Hematopoietic multipotent progenitor cell treated with erythropoietin and hydrocortisone succinate and interleukin-3 and kit ligand, for 8 days (in vitro differentiated cells): ENCODE data around the gene ZNF568.
A peak's percentile ranks its signal among the peaks of the same experiment; 100 is the strongest.

ENCODE experiments used
- DNase-seq: peaks from one replicate; pipeline ENCODE4 v3.0.0-alpha.2; 2015

The ZNF568 gene

DNA sequence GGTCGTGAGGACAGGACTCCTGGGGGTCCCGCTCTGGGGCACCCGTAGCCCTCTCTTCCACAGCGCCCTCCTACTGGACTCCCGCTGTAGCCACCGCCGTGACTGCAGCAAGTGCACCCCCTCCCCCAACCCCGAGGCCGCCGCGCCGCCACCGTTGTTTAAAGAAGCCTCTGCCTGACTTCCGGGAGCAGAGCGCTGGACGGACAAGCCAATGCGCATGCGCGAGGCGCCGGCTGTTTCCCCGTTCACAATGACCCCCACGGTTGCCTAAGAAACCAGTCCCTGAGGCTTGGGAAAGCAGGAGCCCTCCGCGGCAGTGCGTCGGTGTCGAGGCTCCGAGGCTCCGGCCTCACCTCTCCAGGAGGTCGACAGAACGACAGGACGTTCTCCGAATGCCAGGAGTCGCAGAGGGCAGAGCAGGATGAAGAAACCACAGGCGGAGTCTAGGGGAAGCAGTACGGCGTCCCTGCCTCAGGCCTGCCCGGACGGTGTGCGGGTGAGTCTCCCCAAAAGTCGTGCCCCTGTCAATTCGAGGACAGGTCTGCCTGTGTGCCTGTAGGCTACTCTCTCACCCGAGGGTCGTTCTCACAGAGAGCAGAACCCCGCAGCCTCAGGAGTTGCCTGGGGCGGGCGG, 91.6 kb downstream of the ZNF568 start:
- peak; percentile 35 for DNase-seq

DNA sequence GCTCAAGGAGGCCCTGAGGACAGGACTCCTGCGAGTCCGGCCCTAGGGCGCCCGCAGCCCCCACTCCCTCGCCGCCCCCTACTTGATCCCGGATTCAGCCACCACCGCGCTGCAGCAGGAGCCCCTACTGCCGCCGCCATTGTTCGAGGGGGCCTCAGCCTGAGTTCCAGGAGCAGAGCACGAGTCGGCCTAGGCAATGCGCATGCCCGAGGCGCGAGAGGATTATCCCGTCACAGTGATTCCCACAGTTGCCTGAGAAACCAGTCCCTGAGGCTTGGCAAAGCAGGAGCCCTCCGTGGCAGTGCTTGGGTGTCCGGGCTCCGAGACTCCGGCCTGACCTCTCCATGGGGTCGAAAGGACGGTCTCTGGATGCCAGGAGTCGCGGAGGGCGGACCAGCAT, 93.7 kb downstream of the ZNF568 start:
- no peak for DNase-seq

DNA sequence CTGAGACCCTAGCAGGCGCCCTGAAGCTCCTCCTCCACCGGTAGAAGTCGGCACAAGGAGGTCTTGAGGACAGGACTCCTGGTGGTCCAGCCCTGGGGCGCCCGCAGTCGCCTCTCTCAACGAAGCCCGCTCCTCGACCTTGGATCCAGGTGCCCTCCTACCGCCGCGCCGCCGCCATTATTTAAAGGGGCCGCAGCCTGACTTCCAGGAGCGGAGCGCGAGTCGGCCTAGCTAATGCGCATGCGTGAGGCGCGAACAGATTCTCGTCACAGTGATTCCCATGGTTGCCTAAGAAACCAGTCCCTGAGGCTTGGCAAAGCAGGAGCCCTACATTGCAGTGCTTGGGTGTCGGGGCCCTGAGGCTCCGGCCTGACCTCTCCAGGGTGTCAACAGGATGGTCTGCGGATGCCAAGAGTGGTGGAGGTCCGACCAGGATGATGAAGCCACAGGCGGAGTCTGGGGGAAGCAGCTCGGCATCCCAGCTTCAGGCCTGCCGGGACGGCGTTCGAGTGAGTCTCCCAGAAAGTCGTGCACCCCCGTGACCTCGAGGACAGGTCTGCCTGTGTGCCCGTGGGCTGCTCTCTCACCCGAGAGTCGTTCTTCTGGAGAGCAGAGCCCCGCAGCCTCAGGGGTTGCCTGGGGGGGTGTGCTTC, 96.1 kb downstream of the ZNF568 start:
- no peak for DNase-seq

DNA sequence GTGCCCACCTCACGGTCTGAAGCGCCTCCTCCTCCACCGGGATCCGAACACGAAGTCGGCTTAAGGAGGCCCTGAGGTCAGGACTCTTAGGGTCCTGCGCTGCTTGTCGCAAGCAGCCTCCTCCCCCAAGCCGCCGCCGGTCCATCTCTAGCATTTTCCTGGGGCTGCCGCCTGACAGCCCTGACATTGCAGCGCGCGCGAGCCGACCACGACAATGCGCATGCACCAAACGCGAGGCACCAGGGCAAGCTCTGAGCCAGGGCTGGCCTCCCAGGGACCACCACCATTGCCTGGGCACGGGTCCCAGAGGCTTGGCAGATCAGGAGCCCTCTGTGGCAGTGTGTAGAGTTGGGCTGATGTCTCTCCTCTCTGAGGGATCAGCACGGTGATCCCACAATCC, 98.3 kb downstream of the ZNF568 start:
- no peak for DNase-seq

DNA sequence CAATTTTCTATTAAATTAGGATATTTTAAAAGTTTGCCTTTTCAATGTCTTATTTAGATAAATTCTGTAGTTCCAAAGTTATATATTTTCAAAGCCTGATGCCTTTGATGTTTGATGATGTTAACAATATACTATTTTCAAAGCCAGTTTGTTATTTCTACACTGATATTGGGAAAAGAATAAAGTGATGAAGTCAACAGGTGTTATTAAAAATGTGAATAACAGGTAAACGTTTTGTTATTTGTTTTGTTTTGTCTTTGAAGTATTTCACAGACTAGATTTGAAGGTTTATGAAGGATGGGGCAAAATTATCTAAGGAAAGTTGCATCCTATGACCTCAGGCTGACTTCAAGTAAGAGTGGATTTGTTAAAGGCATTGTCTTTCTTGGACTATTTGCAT, 129.0 kb downstream of the ZNF568 start:
- DNase-seq: no peak
